Iris pigment epithelial cell (primary cell): ENCODE data around the gene TNFRSF6B.
A peak's percentile ranks its signal among the peaks of the same experiment; 100 is the strongest.

Experiments used
- DNase-seq: peaks from one replicate; pipeline ENCODE4 v3.0.0-alpha.2; 2011; ENCODE audit warnings: low read depth

The TNFRSF6B gene

DNA sequence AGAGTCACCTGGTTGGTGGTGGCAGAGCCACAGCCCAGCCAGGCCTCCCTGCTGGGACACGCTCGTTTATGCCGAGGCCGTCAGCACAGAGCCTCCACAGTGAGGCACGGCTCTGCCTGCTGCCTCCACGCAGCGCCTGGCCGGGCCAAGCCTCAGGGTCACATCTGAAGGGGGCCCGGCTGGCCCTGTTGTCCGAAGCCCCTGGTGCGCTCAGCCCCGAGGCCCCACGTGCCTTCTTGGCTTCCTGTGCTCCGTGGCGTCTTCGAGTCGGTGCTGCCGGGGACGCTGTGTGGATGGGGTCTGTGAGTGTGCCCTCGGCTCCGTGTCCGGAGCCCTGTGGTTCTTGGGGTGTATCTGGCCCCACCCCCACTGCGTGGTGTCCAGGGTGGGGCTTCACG is 10.4 kb upstream of the TNFRSF6B start:
- no peak for DNase-seq

DNA sequence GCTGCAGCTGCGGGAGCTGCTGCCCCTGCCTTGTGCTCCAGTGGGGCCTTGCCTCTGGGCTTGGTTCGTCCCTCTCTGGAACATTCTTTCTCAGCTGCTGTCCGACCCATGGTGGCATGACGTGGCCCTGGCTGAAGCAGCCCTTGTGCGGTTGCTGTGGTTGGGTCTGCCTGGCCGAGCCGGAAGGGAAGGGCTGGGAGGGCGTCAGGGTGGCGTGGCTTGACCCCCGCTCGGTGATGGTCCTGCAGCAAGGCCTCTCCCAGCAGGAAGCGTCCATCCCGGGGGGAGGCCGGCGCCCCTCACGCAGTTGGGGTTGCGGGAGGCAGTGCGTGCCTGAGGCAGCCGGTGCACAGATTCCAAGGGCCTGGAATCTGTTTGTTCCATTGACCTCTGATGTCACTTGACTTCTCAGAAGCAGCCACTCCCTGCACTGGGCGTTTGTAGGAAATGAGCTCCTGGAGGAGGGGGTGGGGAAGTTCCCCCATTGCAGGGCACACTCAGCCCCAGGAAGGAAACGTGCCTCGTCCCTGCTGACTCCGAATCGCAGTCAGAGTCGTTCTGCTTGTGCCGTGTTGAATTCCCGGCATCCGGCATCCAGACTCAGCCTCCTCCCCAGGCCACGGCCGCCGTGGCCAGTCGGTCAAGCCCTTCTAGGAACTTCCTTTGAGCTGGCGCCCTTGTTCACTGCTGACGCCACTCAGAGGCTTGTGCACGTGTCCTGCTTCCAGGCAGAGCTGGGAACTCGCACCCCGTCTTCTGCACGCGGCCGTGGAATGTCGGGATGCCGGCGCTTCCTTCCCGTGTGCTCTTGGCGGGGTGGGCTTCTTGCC is 9.7 kb upstream of the TNFRSF6B start:
- peak; percentile 88 for DNase-seq

DNA sequence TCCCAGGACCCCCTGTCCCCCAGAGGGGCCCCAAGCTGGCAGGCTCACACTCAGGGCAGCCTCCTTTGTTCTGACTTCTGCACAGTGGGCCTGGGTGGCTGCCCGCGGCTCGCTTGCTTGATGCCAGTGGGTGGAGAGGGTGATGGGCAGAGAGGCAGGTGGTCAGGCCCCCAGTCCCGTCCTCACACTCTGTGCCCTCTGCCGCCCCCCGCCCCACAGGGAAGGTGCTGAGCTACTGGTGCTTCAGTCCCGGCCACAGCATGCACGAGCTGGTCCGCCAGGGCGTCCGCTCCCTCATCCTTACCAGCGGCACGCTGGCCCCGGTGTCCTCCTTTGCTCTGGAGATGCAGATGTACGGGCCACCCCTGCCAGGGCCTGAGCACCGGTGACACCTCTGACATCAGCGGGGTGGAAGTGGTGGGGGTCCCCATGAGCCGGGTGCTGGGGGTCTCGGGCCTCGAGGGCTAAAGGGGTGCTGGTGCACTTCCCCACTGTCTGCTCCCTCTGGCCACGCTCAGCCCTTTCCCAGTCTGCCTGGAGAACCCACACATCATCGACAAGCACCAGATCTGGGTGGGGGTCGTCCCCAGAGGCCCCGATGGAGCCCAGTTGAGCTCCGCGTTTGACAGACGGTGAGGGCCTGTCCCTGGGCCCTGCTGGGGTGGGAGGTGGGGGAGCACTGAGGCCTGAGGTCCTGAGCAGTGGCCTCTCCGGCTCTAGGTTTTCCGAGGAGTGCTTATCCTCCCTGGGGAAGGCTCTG is 8.9 kb upstream of the TNFRSF6B start:
- DNase-seq: no peak

DNA sequence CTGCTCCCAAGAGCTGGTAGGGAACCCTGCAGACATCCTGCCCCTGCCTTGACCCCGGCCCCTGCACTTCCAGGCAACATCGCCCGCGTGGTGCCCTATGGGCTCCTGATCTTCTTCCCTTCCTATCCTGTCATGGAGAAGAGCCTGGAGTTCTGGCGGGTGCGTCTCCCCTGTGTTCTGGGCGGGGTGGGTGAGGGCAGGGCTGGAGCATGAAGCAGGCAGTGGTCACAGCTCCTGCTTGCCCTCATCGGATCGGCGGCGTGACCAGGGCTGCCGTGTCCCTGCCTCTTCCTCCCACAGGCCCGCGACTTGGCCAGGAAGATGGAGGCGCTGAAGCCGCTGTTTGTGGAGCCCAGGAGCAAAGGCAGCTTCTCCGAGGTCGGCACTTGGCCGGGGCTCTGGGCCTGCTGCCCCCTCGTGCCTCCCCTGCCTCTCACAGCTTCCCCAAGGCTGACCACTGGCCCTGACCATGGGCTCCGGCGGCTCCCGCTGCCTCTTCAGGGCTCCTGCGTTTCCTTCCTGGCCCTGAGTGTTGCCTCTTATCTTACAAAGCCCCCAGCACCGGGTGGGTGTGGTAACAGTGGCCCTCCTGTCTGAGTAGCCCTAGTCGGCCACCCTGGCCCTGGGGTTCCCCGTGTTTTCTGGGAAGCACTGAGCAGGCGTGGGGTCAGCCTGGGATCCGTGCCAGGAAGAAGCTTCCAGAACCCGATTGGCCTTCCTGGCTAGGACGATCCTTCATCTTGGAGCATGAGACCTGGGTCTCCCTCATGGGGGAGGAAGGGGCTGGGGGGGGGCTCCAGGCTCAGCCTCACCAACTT is 8.0 kb upstream of the TNFRSF6B start:
- DNase-seq: no peak

DNA sequence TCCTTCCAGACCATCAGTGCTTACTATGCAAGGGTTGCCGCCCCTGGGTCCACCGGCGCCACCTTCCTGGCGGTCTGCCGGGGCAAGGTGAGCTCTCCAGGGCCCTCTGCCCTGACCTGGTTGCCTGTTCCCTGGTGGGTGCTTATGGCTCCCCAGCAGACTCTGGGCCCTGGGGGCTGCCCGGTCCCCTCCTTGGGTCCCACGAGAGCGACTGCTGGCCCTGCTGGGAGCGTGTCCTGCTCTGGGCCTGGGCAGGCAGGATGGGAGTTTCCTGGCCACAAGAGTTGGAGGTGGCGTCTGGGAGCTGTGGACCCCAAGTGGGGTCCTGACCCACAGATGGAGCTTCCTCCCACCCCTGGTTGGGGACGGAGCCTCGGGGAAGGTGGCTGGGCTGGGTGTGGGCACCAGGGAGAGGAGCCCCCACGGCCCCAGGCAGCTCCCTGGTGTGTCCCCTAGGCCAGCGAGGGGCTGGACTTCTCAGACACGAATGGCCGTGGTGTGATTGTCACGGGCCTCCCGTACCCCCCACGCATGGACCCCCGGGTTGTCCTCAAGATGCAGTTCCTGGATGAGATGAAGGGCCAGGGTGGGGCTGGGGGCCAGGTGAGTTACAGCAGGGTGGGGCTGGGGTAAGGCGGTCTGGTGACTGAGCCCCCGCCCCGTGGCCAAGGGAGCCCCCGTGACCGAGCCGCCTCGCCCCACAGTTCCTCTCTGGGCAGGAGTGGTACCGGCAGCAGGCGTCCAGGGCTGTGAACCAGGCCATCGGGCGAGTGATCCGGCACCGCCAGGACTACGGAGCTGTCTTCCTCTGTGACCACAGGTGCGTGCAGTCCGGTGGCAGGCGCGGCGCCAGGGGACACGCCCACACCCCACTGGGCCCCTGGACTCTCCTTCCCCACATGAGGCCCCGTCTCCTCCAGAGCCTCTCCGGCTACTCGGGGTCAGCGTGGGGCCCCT is 7.1 kb upstream of the TNFRSF6B start:
- DNase-seq: no peak

DNA sequence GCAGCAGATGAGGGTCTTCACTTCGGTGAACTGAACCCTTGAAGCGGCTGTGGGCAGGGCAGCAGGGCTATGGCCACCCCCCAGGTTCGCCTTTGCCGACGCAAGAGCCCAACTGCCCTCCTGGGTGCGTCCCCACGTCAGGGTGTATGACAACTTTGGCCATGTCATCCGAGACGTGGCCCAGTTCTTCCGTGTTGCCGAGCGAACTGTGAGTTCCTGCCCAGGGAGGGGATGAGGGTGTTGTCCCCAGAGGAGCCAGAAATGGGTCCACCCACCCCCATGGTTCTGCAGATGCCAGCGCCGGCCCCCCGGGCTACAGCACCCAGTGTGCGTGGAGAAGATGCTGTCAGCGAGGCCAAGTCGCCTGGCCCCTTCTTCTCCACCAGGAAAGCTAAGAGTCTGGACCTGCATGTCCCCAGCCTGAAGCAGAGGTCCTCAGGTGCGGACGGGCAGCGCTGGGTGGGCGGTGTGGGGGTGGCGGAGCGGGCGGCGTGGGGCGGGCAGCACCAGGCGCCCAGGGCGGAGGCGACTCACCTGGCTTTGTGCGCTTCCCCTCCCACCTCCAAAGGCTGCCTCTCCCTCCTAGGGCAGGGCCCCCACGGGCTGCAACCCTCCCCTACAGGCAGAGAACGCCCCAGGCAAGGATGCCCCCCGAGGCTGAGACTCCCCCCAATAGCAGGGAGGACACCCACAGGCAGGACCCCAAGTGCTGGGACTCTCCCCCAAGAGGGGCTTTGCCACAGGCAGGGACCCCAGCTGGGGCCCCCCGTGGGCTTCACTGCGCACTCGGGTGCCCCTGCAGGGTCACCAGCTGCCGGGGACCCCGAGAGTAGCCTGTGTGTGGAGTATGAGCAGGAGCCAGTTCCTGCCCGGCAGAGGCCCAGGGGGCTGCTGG is 6.2 kb upstream of the TNFRSF6B start:
- DNase-seq: no peak

DNA sequence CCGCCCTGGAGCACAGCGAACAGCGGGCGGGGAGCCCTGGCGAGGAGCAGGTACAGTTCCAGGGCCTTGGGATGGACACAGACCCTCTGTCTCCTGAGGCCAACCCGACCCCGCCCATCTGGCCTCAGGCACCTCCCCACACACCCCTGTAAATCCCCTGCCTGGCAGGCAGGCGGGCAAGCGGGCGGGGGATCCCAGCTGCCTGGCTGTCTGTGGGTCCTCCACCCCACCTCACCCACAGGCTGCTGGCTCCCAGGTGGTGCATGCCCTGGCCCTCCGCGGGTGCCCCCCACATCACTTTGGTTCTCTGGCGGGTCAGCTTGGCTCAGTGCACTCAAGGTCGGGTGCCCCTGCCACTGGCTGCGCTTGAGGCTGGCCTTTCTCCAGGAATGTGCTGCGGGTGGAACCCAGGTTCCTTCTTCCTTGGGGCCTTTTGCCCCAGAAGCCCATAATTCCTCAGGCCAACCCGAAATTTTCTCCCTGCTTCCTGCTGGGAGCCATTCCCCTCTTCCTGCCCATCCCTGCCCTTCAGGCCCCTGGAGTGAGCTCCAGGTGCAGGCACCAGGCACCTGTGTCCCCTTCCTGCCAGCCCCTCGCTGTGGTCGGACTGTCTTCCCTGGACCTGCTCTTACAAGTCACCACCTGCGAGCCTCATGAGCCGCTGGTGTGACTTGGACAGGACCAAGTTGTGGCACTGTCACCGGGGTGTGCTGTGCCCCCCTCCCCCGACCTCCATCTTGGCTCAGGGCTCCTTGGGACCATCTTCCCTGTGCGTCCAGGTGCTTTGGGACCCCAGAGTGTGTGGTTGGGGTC is 5.3 kb upstream of the TNFRSF6B start:
- DNase-seq: no peak

DNA sequence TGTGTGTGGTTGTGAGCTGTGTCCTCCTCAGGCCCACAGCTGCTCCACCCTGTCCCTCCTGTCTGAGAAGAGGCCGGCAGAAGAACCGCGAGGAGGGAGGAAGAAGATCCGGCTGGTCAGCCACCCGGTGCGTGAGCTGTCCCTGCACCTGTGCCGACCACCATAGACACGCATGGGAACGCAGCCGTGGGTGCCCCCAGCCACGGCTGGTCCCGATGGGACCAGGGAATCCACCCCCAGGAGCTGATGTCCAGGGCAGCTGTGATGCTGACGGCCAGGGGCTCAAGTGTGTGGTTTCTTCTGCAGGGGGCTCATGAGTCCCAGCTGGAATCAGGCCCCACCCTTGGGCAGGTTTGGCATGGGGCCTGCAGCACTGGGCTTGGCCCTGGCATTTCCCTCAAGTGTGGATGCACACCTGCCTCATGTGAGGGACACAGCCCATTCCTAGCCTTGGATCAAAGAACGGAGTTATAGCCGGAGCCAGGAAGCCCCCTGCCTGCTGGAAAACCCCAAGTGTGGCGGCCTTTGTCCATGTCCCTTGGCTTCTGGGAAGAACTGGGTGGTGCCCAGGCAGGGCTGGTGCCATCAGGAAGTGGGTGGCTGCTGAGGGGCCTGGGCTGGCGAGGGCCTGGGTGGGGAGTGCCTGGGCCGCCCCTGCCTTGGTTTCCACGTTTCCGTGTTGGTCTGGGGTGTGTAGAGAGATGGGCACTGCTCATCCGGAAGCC is 4.6 kb upstream of the TNFRSF6B start:
- no peak for DNase-seq

DNA sequence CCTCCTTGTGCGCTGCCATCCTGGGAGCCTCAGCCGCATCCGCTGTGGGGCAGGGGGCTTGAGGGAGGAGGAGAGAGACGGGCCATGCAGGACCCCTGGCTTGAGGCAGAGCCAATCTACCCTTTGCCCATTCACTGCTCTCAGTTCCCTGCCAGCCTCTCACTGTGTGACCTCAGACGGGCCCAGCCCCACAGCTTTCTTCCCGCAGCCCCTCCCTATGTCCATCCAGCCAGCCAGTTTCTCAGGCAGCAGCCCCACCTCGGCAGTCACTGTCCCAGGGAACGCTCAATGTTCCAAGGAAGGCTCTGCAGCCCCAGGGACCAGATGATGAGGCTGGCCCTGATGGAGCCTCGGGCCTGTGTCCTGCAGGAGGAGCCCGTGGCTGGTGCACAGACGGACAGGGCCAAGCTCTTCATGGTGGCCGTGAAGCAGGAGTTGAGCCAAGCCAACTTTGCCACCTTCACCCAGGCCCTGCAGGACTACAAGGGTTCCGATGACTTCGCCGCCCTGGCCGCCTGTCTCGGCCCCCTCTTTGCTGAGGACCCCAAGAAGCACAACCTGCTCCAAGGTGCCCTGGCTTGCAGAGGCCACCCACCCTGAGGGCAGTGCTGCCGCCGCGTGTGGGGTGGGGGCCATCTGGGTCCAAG is 3.9 kb upstream of the TNFRSF6B start:
- DNase-seq: no peak

DNA sequence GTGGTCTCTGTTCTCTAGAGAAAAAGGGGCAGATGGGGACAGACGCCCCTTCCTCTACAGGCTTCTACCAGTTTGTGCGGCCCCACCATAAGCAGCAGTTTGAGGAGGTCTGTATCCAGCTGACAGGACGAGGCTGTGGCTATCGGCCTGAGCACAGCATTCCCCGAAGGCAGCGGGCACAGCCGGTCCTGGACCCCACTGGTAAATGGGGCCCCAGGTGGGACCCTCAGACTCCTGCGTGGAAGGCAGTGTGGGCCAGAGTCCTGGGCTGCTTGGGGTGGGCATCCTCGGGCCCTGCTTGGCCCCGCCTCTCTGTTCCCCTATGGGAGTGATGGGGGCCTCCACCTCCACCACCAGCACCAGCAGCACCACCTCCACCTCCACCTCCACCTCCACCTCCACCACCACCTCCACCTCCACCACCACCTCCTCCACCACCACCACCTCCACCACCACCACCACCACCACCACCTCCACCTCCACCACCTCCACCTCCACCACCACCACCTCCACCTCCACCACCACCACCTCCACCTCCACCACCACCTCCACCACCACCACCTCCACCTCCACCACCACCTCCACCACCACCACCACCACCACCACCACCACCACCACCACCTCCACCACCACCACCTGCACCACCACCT is 3.2 kb upstream of the TNFRSF6B start:
- no peak for DNase-seq

DNA sequence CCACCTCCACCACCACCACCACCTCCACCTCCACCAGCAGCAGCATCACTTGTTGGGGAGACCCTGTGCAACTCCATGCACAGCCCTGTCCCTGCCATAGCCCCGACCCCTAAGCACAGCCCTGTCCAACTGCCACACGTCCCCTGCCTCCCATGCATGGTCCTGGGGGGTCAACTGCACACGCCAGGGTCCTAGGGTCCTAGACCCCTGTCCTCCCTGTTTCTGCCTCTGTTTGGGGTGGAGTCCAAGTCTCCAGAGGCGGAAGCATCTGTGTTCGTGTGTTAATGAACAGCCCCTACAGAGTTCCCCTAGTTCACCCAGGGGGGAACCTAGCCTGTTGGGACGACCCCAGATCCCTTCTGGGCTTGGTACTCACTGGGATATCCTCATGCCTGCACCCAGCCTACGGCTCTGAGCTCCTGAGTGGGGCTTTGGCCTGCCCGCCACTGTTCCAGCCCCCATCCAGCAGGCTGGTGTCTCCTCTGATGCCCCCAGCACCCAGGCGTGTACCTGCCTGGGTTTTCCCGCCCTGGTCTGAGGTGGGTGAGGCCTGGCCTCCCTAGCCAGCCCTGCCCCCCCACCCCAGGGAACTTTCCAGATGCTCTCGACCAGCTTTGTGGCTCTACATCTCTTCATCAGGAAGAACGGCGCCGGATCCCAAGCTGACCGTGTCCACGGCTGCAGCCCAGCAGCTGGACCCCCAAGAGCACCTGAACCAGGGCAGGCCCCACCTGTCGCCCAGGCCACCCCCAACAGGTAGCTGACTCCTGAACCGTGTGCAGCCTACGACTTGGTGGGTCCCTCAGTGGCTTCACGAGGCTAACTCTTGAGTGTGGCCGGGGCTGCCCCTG is 2.5 kb upstream of the TNFRSF6B start:
- DNase-seq: no peak

DNA sequence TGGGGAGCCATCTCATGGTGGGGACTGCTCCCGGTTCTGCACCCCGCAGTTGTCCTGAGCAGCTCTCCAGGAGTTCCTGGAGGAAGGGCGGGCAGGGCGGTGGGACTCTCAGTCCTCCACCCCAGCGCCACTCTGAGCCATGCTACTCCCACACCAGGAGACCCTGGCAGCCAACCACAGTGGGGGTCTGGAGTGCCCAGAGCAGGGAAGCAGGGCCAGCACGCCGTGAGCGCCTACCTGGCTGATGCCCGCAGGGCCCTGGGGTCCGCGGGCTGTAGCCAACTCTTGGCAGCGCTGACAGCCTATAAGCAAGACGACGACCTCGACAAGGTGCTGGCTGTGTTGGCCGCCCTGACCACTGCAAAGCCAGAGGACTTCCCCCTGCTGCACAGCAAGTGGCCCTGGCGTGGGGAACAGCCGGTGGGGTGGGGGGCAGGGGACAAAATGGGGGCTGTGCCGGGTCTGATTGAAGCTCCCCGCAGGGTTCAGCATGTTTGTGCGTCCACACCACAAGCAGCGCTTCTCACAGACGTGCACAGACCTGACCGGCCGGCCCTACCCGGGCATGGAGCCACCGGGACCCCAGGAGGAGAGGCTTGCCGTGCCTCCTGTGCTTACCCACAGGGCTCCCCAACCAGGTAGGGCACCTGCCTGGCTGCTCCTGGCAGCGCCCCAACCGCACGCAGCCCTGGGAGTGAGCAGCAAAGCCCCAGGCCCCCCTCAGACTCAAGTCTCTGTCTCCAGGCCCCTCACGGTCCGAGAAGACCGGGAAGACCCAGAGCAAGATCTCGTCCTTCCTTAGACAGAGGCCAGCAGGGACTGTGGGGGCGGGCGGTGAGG is 1.6 kb upstream of the TNFRSF6B start:
- no peak for DNase-seq

DNA sequence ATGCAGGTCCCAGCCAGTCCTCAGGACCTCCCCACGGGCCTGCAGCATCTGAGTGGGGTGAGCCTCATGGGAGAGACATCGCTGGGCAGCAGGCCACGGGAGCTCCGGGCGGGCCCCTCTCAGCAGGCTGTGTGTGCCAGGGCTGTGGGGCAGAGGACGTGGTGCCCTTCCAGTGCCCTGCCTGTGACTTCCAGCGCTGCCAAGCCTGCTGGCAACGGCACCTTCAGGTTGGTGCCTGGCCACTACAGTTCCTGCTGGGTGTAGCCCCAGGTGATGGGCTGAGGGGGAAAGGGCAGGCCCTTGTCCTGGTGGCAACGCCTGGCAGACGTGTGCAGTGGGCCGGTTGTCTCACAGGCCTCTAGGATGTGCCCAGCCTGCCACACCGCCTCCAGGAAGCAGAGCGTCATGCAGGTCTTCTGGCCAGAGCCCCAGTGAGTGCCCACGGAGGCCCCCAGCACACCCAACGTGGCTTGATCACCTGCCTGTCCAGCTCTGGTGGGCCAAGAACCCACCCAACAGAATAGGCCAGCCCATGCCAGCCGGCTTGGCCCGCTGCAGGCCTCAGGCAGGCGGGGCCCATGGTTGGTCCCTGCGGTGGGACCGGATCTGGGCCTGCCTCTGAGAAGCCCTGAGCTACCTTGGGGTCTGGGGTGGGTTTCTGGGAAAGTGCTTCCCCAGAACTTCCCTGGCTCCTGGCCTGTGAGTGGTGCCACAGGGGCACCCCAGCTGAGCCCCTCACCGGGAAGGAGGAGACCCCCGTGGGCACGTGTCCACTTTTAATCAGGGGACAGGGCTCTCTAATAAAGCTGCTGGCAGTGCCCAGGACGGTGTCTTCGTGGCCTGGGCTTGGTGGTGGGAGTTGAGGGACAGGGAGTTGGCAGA is 787 bp upstream of the TNFRSF6B start:
- DNase-seq: no peak

DNA sequence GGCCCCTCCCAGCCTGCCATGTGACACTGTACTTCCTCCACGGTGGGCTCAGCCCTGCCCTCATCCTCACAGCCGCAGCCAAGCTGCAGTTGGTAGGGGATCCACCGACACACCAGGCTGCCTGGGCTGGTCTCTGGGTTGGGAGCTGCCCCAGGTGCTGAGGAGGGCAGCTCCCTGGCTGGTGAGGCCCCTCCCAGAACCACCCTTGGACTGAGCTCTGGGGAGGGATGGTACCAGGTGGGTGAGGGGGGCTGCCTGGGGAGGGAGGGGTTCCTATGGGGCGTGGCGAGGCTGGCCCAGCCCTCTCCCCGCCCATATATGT is 185 bp upstream of the TNFRSF6B start:
- peak; percentile 47 for DNase-seq

DNA sequence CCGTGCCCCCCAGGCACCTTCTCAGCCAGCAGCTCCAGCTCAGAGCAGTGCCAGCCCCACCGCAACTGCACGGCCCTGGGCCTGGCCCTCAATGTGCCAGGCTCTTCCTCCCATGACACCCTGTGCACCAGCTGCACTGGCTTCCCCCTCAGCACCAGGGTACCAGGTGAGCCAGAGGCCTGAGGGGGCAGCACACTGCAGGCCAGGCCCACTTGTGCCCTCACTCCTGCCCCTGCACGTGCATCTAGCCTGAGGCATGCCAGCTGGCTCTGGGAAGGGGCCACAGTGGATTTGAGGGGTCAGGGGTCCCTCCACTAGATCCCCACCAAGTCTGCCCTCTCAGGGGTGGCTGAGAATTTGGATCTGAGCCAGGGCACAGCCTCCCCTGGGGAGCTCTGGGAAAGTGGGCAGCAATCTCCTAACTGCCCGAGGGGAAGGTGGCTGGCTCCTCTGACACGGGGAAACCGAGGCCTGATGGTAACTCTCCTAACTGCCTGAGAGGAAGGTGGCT is 960 bp downstream of the TNFRSF6B start:
- DNase-seq: no peak
